ENCODE data around the gene VPS13A.
"Not testable (repeated sequence)": the region's sequence is repeated elsewhere in the genome, so short reads cannot be mapped to it uniquely, and the experiment has no call there.

The VPS13A gene

DNA sequence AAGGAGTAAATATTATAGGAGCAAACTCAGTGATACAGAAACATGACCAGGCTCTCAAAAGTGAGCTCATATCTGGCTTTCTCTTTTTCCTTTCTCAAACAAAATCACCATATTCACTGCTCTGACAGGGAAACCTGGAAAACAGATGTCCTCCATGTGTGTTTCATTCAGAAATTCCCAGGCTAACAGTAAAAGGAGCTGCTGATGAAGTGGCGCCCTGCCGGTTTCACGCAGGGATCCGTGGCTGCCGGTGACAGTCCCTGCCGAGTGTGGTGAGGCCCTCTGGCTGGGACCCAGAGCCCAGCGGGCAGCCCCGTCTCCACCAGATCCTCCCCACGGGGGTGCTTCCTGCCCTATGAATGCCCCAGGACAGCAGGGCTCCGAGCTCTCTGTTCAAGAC, 262.7 kb downstream of the VPS13A start:
- no peak overlapping the region for H3K4me3 ChIP-seq (ENCODE audit: low read depth, low read length)
- TF ChIP-seq, protein P1, sequence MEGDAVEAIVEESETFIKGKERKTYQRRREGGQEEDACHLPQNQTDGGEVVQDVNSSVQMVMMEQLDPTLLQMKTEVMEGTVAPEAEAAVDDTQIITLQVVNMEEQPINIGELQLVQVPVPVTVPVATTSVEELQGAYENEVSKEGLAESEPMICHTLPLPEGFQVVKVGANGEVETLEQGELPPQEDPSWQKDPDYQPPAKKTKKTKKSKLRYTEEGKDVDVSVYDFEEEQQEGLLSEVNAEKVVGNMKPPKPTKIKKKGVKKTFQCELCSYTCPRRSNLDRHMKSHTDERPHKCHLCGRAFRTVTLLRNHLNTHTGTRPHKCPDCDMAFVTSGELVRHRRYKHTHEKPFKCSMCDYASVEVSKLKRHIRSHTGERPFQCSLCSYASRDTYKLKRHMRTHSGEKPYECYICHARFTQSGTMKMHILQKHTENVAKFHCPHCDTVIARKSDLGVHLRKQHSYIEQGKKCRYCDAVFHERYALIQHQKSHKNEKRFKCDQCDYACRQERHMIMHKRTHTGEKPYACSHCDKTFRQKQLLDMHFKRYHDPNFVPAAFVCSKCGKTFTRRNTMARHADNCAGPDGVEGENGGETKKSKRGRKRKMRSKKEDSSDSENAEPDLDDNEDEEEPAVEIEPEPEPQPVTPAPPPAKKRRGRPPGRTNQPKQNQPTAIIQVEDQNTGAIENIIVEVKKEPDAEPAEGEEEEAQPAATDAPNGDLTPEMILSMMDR (IDR thresholded peaks at IDR 0.05; ENCODE audit: borderline replicate concordance, insufficient read depth, low read depth, low read length) = no peak

GRCh38 chr9:77441124-77441523, 263.8 kb downstream of the VPS13A start:
- H3K4me3 ChIP-seq (ENCODE audit: low read depth, low read length) = not testable (repeated sequence)

DNA sequence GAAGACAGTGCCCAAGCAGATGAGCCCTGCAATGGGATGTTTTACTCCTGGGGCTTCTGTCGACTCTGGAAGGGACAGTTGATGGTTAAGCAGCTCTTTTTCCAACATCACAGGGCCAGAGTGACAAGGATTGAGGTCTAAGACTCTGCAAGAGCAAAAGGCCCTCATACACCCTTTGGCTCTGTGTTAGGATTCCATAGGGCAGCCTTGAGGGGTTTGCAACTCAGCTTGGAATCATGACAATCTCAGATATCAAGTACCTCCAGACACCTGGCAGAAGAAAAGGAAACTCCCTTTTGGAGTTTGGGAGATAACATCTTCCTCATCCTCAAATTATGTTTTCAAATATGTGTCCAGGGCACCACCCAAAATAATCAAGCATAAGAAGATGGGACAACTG, 265.1 kb downstream of the VPS13A start:
- TF ChIP-seq, protein P1 (IDR thresholded peaks at IDR 0.05; ENCODE audit: borderline replicate concordance, insufficient read depth, low read depth, low read length) = no peak
- H3K4me3 ChIP-seq (ENCODE audit: low read depth, low read length) = no peak overlapping the region

GRCh38 chr9:77447646-77448045, 270.3 kb downstream of the VPS13A start:
- H3K4me3 ChIP-seq (ENCODE audit: low read depth, low read length) = no peak overlapping the region
- TF ChIP-seq, protein P1 (IDR thresholded peaks at IDR 0.05; ENCODE audit: borderline replicate concordance, insufficient read depth, low read depth, low read length) = no peak

DNA sequence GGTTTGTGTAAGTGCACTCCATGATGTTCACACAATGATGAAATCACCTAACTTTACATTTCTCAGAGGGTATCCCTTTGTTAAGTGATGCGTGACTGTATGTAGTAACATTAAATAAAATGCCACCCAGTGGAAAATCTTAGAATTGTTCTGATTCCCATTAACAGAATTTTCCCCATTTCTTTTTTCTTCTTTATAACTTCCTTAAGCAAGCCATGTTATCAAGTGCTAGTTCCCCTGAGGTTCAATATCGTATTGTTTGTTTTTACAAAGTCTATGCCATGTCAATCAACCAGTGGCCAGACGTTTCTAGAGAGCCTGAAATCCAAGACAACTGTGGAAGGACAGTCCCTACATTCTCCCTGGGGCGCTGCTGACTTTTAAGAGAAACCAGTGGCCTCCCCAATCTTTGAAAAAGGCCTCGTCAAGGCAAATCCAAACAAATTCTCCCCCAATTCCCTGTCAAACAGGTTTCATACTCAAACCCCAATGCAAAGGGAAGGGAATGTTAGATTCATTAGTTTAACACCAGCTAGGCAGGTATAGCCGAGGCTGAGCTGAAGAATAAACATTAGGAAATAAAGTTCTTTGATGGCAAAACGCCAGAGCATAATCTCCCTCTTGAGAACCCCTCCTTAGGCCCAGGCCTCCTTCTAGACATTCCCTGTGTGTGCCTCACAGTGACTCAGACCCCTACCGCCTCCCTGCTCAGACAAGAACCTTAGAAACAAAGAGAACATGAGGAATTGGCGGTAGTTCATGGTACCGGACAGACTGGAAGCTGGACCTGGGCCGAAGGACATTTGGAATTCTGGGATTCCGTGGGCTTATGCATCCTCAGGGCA, 272.1 kb downstream of the VPS13A start:
- TF ChIP-seq, protein P1 (IDR thresholded peaks at IDR 0.05; ENCODE audit: borderline replicate concordance, insufficient read depth, low read depth, low read length) = no peak

GRCh38 chr9:77450085-77450475, 272.7 kb downstream of the VPS13A start:
- no peak overlapping the region for H3K4me3 ChIP-seq (ENCODE audit: low read depth, low read length)
- TF ChIP-seq, protein P1 (IDR thresholded peaks at IDR 0.05; ENCODE audit: borderline replicate concordance, insufficient read depth, low read depth, low read length) = no peak

More for the DNA sequence above, 272.1 kb downstream of the VPS13A start:
- no peak overlapping the region for H3K4me3 ChIP-seq (ENCODE audit: low read depth, low read length)

DNA sequence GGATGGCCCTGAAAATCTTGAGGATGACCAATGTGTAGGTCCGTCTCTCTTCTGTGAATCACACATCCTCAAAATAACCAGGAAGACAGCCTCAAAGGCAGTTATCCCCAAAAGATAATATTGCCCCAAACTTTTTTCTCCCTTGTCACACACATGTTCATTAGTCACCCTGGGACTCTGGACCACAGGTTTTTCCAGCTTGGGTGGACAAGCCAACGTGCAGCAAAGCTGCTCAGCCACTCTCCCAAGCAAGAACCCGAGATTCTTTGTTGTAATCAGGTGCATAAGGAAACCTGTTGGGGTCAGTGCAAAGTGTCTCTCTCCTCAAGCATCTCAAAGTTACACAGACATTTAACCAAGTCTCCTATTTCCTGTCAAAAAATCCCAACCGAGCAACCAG, 274.2 kb downstream of the VPS13A start:
- H3K4me3 ChIP-seq (ENCODE audit: low read depth, low read length) = no peak overlapping the region

More for the DNA sequence above, 274.2 kb downstream of the VPS13A start:
- TF ChIP-seq, protein P1 (IDR thresholded peaks at IDR 0.05; ENCODE audit: borderline replicate concordance, insufficient read depth, low read depth, low read length) = no peak
